Measurements from ENCODE around the gene RNU2-63P.
"Not testable (repeated sequence)": the region's sequence is repeated elsewhere in the genome, so short reads cannot be mapped to it uniquely, and the experiment has no call there.

The RNU2-63P gene

DNA sequence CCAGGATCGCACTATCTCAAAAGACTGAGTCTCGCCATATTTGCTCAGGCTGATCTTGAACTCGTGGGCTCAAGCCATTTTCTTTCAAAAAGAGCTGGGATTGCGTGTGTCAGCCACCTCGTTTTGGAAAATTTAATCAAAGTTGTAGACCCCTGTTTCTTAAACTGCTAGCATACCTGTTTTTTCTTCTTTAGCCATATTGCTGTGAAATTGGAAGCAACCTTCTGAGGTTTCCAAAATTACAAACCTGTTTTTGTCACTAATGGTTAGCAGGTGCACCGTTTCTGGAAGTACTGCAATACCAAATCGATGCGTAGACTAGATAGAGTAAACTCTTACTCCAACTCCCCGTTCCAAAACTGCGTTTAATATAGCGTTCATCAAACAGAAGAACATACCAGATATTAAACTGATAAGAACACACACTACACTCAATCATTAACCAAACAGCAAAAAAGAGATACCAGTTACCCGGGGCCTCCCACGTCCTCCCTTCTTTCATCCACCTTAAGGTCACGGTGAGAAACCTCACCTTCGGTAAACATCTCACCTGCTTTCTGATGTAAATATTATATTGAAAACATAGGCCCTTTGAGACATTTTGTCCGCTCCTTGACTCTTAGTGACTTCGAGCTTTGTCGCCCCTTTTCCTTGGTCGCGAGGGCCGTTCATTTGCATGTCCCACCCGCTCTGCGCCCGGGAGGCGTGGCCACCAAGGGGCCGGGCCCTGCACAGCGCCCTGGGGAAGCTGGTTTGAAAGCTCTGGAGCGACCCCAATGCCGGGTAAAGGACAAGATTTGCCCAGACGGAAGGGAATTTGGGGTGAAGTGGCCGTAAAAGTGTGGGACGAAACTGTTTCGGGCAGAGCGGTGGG lies at the start of gene RNU2-63P:
Gene RNU2-63P (minus strand): TSS at position 462 of the 874 bp plus-strand sequence.
- peak; percentile 94 for DNase-seq (ENCODE audit: low read depth, low spot score)

DNA sequence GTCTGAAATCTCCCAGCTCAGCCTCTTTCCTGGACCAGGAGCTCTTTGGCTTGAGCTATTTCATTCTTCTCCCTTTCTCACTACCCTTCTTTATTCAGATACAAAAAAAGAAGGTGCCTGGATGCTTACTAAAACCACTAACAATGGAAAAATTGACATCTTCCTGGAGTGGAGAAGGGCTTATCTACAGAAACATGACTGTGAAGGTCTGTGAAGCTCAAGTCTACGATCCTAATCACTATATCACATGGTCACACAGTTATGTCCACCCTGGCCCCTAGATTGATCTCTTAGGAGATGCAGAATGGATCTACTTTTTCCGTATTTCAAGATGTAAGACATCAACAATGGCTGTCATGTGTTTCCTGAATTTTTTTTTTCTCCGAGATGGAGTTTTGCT lies 44.9 kb upstream of the RNU2-63P start:
- DNase-seq (ENCODE audit: low read depth, low spot score), result no peak

DNA sequence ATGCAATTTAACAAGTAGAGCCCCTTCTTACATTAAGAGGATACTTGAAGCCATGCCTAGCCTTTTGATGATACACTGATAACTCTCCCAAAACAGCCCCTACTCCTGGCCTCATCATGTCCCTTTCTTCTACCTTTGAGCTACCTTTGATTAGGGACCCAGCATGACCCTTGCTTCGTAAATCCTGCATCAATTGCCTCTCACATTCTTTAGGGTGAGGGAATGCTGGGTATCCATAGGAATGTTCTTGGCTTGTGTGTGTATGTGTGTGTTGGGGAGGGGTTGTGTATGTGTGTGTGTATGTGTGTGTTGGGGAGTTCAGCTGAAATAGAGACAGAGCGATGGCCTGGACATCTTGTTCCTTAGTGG lies 44.5 kb upstream of the RNU2-63P start:
- DNase-seq (ENCODE audit: low read depth, low spot score), result no peak

DNA sequence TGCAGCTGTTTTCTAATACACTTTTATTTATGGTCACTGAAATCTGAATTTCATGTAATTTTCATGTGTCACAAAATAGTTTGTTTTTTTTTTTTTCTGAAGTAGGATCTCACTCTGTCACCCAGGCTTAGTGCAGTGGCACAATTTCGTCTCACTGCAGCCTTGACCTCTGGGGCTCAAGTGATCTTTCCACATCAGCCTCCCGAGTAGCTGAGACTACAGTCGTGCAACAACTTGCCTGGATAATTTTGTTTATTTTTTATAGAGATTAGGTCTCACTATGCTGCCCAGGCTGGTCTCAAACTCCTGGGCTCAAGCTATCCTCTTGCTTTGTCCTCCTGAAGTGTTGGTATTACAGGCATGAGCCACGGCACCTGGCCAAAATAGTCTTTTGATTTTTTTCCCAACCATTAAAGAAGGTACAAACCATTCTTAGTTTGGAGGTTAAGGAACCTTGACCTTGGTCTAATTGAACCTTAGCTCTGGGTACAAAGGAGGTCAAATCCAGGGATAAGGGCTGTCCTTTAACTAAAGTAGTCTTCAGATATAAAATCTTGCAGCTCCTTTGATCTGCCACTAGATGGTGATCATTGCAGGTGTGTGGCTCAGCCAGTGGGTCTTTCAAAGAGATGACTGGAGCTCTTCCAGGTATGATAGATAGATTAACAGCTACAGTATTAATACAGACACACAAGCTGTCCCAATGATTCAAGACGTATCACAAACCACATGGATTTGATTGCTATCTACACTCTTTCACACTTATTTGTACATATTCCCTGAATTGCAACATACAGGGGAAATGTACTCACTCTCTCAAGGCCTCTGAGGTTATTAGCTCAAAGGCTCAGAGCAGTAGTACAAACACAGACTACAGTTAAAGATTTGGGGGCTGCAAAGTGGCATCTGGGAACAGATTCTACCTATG lies 43.9 kb upstream of the RNU2-63P start:
- DNase-seq (ENCODE audit: low read depth, low spot score), result no peak

DNA sequence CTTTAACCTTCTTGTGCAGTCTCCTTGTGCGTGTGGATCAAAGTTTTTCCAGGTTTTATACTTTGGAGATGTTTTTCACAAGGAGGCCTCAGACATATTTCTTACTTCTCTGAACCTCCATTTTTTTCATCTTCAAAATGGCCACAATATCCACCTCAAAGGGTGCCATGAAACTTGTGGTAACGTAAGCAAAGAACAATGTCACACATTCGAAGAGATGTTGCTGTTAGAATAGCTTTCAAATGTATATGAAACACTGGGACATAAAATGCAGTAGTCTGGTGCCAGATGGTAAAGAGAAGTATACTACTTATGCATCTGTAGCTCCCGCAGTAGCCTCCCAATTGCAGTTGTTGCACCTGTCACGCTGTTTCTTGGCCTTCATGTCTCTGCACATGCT lies 41.8 kb upstream of the RNU2-63P start:
- DNase-seq (ENCODE audit: low read depth, low spot score), result no peak

DNA sequence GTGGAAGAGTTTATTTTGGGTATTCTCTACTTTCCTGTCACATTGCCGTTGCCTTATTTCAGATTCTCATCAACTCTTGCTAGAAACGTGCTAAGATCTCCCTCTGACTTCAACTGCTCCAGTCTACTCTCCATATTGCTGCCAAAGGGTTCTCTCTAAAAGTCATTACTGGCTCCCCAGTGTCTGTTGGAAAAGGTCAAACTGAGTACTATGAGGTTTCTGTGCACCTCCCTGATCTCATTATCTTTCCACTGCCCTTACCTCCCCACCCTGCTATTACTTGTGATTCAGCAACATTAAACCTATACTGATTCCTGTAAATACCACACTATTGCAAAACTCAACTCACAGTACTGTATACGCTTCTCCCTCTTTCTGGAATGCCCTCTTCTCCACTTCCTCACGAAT lies 41.1 kb upstream of the RNU2-63P start:
- no peak for DNase-seq (ENCODE audit: low read depth, low spot score)

DNA sequence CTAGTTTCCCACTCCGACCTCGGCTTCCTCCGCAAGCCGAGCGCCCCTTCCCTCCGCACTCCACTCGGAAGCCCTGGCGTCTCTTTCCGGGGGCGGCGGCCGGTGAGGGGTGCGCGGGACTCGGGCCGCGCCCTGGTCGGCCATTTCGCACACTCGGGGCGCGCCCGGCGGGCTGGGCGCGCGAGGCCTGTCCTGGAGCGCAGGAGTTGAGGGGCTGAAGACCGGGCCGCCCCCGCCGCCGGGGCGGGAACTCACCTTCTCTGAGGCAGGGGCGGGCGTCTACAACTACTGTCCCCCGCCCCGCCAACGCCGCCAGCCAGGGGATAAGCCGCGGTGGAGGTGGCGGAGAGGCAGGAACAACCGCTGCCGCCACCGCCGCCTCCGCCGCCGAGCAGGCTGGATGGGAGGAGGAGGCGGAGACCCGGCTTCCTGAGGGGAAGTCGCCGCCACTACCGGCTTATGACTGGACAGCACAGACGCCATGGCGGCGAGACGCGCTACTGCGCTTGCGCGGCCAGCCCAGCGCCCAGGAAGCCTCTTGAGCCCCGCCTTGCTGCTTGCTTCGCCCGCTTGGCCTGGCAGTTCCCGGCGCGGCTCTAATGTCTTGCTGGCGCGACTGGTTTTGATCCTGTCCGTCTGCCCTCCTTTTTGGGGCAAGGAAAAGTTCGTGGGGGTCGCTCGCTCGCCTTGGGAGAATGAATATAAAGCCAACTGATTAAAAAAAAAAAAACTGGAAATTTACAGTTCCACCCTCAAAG lies 39.2 kb upstream of the RNU2-63P start, which contains the start of gene KRCC1:
Gene KRCC1 (minus strand): TSS at position 413 of the 758 bp plus-strand sequence. CDS start 27,220 bp downstream, outside the sequence.
- DNase-seq (ENCODE audit: low read depth, low spot score), result peak; percentile 96

DNA sequence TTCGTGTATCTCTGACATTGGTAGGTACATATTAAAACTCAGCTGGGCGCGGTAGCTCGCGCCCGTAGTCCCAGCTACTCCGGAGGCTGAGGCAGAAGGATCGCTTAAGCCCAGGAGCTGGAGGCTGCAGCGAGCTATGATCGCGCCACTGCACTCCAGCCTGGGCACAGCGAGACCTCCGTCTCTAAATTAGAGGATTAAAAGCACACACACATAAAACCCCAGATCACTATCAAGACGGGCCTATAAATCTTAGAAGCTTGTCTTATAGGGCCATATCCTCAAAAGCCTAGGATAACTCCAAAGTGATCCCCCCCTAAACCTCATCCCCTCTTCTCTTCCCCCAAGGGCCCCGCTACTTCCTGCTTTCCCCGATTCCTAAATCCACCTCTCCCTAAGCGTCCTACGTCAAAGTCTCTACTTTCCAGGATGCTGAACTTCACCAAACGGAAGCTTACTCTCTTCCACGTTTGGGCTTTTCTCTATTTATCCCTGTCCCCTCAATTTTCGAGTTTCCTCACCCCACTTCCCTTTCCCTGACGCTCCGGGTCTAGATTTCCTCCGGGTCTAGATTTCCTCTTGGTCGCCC lies 38.5 kb upstream of the RNU2-63P start:
- DNase-seq (ENCODE audit: low read depth, low spot score), result no peak

DNA sequence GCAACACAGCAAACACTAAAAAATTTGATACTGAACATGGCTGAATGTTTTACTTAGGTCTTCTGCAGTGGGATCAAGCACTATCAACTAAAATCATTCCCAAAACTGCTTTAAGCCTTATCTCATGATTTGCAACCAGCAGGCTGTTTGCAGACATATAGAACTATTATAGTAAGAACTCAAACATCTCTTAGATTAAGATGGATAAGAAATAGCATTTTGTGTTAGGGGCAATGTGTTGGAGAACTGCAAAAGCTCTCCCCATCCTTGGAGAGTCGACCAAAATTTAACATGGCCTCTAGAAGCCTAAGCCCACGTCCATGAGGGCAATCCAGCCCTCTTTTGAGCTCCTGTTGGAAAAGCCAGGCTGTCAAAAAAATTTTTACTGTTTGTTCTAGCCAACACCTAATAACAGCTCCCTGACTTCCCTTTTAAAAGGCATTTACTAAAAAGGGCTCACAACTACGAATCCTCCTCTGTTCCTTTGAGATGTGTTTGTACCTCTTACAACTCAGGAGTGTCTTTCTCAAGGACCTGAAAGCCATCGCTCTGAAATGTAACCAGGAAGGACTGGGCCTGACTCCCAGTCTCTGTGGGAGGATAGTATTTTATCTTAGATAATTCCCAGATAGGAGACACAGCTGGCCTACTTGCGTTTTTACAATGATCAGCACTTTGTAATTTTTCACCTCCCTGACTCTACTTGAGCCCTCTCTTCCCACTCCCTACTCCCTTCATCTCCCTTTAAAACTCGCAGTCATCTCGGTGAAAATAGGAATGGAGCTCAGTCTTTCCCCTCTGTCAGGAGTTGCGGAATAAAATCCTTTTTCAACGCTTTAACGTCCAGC lies 37.8 kb upstream of the RNU2-63P start:
- DNase-seq (ENCODE audit: low read depth, low spot score), result no peak

DNA sequence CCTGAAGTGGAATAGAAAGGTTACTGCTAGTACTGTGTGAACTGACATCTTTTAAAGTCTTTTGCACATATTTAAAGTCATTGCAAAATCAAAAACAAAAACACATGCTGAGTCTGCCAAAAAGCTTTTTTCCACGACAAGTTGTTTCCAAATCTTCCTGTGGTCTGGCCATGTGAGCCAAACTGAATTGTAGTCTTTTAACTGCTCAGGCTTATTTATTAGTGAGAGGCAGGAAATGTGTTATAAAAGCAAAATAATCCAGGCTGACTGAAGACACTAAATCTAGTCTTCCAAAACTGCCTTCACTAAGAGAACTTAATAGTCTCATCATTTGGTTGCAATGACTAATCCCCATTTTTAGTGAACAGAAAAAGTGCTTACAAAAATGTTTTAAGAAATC lies 36.9 kb upstream of the RNU2-63P start:
- DNase-seq (ENCODE audit: low read depth, low spot score), result no peak

DNA sequence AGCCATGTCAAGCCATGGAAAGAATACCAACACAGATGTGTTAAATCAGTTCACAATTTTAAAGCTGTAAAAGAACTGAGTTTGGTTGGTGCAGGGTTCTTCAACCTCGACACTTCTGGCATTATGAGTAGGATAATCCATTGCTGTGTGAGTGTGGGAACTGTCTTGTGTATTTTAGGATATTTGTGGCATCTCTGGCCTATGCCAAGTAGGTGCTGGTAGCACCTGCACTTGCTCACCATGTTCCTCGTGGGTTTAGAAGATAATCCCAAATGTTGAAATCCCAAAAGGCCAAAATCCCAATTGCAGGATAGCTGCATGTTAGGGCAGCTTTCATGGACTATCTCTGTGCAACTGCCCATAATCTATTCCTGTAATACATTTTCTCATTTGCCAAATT lies 35.4 kb upstream of the RNU2-63P start:
- DNase-seq (ENCODE audit: low read depth, low spot score), result no peak

DNA sequence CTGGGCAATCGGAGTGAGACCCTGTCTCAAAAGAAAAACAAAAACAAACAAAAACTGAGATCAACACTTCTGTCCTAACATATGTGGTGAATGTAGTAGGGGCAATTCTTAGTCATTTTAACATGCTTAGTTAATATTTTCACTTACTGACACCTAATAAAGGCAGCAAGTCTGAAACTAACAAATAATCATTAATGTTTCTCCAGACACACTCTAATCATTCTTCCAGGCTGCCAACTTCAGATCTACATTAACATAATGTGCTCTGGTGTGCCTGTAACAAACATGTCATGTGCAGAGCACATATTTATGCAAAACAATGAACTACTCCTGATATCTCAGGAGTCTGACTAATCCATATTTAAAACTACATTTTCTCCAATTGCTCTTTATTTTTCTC lies 33.3 kb upstream of the RNU2-63P start:
- no peak for DNase-seq (ENCODE audit: low read depth, low spot score)

DNA sequence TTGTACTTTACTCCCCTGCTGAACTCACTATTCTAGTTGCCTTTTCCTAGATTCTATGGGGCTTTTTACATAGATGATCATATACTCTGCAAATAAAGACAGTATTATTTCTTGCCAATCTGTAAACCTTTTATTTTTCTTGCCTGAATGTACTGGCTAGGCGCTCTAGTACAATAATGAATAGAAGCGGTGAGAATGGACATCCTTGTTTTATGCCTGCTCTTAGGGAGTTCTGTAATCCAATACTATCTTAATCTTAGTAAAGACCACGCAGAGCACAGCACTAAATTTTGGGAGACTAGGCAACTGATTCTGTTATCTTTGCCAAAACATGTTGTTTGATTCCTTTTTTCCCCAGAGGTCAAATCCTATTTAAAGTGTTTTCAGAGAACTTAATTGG lies 32.2 kb upstream of the RNU2-63P start:
- no peak for DNase-seq (ENCODE audit: low read depth, low spot score)

DNA sequence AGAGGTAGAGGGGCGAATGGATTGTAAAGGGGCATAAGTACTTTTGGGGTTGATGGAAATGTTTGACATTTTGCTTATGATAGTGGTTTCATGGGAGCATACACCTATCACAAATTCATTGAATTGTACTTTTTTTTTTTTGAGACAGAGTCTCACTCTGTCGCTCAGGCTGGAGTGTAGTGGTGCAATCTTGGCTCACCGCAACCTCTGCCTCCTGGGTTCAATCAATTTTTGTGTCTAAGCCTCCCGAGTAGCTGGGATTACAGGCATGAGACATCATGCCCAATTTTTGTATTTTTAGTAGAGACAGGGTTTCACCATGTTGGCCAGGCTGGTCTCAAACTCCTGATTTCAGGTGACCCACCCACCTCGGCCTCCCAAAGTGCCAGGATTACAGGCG lies 29.2 kb upstream of the RNU2-63P start:
- DNase-seq (ENCODE audit: low read depth, low spot score), result not testable (repeated sequence)

DNA sequence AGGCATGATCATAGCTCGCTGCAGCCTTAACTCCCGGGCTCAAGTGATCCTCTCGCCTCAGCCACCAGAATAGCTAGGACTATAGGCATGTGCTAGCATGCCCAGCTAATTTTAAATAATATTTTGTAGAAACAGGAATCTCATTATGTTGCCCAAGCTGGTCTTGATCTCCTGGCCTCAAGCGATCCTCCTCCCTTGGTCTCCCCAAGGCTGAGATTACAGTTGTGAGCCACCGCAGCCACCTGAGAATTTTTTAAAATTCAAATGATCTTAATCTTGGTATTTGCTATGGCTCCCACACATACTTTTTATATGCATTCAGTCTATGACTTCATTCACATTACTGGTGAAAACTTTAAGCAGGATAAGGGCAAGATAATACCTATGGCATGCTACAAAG lies 26.1 kb upstream of the RNU2-63P start:
- no peak for DNase-seq (ENCODE audit: low read depth, low spot score)

DNA sequence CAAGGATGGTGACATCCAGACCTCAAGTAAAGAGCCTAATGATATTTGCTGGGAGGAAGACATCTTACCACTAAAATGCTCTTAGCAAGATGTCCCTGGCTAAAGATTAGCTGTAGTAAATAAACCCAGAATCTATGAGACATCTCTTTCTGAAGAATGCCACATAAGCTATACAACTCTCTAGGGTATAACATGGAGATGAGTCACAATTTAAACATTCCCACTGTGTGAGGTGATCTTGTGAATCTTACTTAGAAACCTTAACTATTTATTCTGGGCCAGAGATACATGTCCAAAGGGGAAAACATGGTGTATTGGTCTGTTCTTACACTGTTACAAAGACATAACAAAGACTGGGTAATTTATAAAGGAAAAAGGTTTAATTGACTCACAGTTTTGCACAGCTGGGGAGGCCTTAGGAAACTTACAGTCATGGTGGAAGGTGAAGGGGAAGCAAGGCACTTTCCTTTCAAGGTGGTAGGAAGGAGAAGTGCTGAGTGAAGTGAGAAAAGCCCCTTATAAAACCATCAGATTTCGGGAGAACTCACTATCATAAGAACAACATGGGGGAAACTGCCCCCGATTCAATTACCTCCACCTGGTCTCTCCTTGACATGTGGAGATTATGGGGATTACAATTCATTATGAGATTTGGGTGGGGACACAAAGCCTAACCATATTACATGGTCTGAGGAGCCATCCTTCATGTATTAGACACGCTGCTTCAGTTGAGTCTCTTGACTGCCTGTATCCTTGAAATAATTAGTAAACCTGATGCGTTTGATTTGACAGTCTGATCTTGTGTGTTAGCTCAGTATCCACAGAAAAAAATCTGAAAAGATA lies 22.1 kb upstream of the RNU2-63P start:
- no peak for DNase-seq (ENCODE audit: low read depth, low spot score)

DNA sequence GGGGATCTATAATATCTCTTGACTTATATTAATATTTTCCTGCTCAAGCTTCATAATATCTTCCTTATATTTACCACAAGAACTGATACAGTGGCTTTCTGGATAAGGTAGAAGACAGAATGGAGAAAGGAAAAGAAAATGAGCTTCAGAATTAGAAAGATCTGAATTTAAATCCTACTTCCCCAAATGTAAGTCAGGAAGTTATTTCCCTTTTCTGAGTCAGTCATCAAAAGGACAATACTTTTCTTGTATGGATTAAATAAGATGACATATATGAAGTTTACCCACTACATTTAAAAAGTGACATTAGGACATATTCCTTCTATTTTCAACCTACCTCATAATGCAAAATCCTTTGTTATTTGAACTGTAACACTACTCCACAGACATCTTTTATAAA lies 20.3 kb upstream of the RNU2-63P start:
- DNase-seq (ENCODE audit: low read depth, low spot score), result no peak

DNA sequence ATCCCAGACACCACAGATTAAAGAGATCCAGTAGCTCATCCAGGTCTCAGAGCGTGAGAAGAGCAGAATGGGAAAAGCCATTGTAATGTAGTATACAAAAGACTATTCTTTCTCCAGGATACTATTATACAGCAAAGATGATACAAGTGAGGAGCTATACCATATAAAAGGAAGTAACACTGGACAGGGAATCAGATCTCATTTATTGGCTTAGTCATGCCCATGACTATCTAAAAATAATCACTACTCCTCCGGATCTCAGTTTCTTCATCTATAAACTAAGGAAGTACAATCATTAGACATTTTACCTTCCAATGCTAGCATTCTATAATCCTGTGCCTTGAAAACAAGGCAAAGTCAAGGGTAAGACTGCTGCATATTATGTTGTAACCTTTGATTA lies 19.8 kb upstream of the RNU2-63P start:
- DNase-seq (ENCODE audit: low read depth, low spot score), result no peak

DNA sequence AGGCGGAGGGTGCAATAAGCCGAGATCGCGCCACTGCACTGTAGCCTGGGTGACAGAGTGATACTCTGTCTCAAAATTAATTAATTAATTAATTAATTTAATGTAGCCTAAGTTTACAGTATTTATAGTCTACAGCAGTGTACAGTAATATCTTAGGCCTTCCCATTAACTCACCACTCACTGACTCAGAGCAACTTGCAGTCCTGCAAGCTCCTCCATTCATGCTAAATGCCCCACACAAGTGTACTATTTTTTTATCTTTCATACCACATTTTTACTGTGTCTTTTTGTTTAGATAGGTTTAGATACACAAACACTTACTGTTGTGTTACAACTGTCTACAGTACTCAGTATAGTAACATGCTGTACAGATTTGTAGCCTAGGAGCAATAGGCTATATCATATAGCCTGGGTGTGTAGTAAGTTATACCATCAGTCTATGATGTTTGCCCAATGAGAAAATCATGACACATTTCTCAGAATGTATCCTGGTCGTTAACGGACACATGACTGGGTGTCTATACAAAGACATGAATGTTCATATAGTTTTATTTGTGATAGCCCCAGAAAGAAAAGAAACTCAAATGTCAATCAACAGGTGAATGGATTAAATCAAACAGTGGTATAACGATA lies 15.8 kb upstream of the RNU2-63P start:
- no peak for DNase-seq (ENCODE audit: low read depth, low spot score)
